A549 (cell line): Measurements from ENCODE around the gene CCL7. TPM values are rescaled to one million over a fixed set of nuclear protein-coding genes. Genes with fewer than 3 reads are reported as not detected.

Experiments
- ATAC-seq, 2 experiments: fragments of 200-7000 bp in 1 of 2; fragments of >200 bp in 1 of 2; cut with Nextera tagmentation in 1 of 2; cut with Tn5 transposase in 1 of 2; 3 replicates each; pipeline versions ENCODE4 v1.8.0 to v1.9.1; 2018 to 2020; ENCODE audit warnings: mild to moderate bottlenecking in 1 of 2, moderate library complexity in 1 of 2
- CTCF ChIA-PET: fragments of 300-600 bp; sonication (Branson Sonifier 250); formaldehyde crosslinking; extraction: SDS; loops from one replicate; lab custom pipeline; 2021; ENCODE audit warnings: antibody characterized with exemption, inconsistent platforms; lab: Yijun Ruan, JAX
- POLR2A ChIA-PET: fragments of 350-600 bp; formaldehyde crosslinking; extraction: SDS; loops from one replicate; lab custom pipeline; 2021; ENCODE audit warnings: antibody characterized with exemption, inconsistent platforms; lab: Yijun Ruan, JAX
- DNase-seq, 2 experiments: peaks; one replicate each; pipeline versions ENCODE4 v3.0.0 to v3.0.0-alpha.2; 2011 to 2016; ENCODE audit warnings: low read depth in 1 of 2, low spot score in 1 of 2
- FAIRE-seq: peaks from 2 replicates; lab custom pipeline; 2011; peaks lifted over from hg19 to GRCh38; lab: Jason Lieb, UNC
- H3K27ac ChIP-seq, 2 experiments: fragments of >200 bp; sonication (Bioruptor Twin); formaldehyde crosslinking; 3 replicates each; pipeline ENCODE4 v1.5.1; 2016 to 2017
- H3K4me1 ChIP-seq: fragments of >200 bp; sonication (Bioruptor Twin); formaldehyde crosslinking; 3 replicates; pipeline ENCODE4 v1.6.1; 2016
- H3K4me2 ChIP-seq: fragments of >200 bp; sonication (Bioruptor Twin); formaldehyde crosslinking; 3 replicates; pipeline ENCODE4 v1.6.1; 2016
- H3K4me3 ChIP-seq: fragments of >200 bp; sonication (Bioruptor Twin); formaldehyde crosslinking; 3 replicates; pipeline ENCODE4 v1.5.1; 2016
- H3K9me3 ChIP-seq: fragments of >200 bp; sonication (Bioruptor Twin); formaldehyde crosslinking; 3 replicates; pipeline ENCODE4 v1.6.1; 2016
- ATOH8 ChIP-seq: fragments of 250-450 bp; sonication (Bioruptor Pico); IDR thresholded peaks from 2 replicates; pipeline ENCODE4 v1.5.0; 2020; ENCODE audit warnings: low read depth, mild to moderate bottlenecking, moderate library complexity
- CHD4 ChIP-seq: fragments of 200-600 bp; sonication (generic); IDR thresholded peaks from 2 replicates; pipeline ENCODE4 v1.6.1; 2016; ENCODE audit warnings: antibody characterized with exemption, mild to moderate bottlenecking, borderline replicate concordance
- CTCF ChIP-seq: fragments of >200 bp; sonication (Bioruptor Twin); formaldehyde crosslinking; IDR thresholded peaks from 3 replicates; pipeline ENCODE4 v1.5.1; 2016
- E2F6 ChIP-seq: IDR thresholded peaks from 2 replicates; pipeline ENCODE4 v1.6.1; 2012; ENCODE audit warnings: low read depth, borderline replicate concordance
- EHMT2 ChIP-seq: fragments of 200-600 bp; sonication (generic); IDR thresholded peaks from 2 replicates; pipeline ENCODE4 v1.6.1; 2016; ENCODE audit warnings: antibody characterized with exemption, low read depth, mild to moderate bottlenecking, moderate library complexity
- ELK1 ChIP-seq: fragments of 150-350 bp; IDR thresholded peaks from 2 replicates; pipeline ENCODE4 v1.6.1; 2014; ENCODE audit warnings: low read depth, mild to moderate bottlenecking, low read length
- JUN ChIP-seq, 2 experiments: fragments of >200 bp; sonication (Bioruptor Twin); formaldehyde crosslinking; IDR thresholded peaks; 2 replicates in 1 of 2; 3 replicates in 1 of 2; pipeline ENCODE4 v1.6.1; 2016 to 2017
- KDM1A ChIP-seq: fragments of 200-600 bp; sonication (generic); IDR thresholded peaks from 2 replicates; pipeline ENCODE4 v1.6.1; 2016; ENCODE audit warnings: low read depth, mild to moderate bottlenecking
- MAFK ChIP-seq: fragments of 450-650 bp; IDR thresholded peaks from 2 replicates; pipeline ENCODE4 v1.6.1; 2014; ENCODE audit not compliant: partially characterized antibody
- MAZ ChIP-seq: fragments of 150-350 bp; IDR thresholded peaks from 2 replicates; pipeline ENCODE4 v1.6.1; 2014; ENCODE audit warnings: antibody characterized with exemption, low read depth, low read length, borderline replicate concordance
- MYC ChIP-seq: IDR thresholded peaks from 2 replicates; pipeline ENCODE4 v1.6.1; 2012; ENCODE audit warnings: mild to moderate bottlenecking, inconsistent platforms, low read length, improper control_type of control experiment, borderline replicate concordance
- NPAS2 ChIP-seq: fragments of 250-450 bp; sonication (Bioruptor Pico); IDR thresholded peaks from 2 replicates; pipeline ENCODE4 v1.8.0; 2022; ENCODE audit warnings: mild to moderate bottlenecking, moderate library complexity, borderline replicate concordance
- PHF8 ChIP-seq: fragments of 200-600 bp; sonication (generic); IDR thresholded peaks from 2 replicates; pipeline ENCODE4 v1.6.1; 2016; ENCODE audit warnings: low read depth, mild to moderate bottlenecking, antibody characterized with exemption, moderate library complexity, borderline replicate concordance
- POLR2AphosphoS2 ChIP-seq: conservative IDR thresholded peaks from 2 replicates; pipeline ENCODE4 v1.6.1; 2012; ENCODE audit warnings: low read length, improper control_type of control experiment, inconsistent platforms
- RAD21 ChIP-seq, 2 experiments: fragments of >200 bp in 1 of 2; sonication (Bioruptor Twin) in 1 of 2; formaldehyde crosslinking in 1 of 2; IDR thresholded peaks in 1 of 2; conservative IDR thresholded peaks in 1 of 2; 2 replicates in 1 of 2; 3 replicates in 1 of 2; pipeline ENCODE4 v1.6.1; 2012 to 2018; ENCODE audit warnings: inconsistent platforms in 1 of 2
- RCOR1 ChIP-seq: fragments of 150-350 bp; IDR thresholded peaks from 2 replicates; pipeline ENCODE4 v1.6.1; 2014; ENCODE audit warnings: antibody characterized with exemption, low read length, low read depth
- REST ChIP-seq: fragments of 200-600 bp; sonication (generic); IDR thresholded peaks from 2 replicates; pipeline ENCODE4 v1.6.1; 2016; ENCODE audit warnings: antibody characterized with exemption, mild to moderate bottlenecking, moderate library complexity
- SMC3 ChIP-seq: fragments of >200 bp; sonication (Bioruptor Twin); formaldehyde crosslinking; IDR thresholded peaks from 3 replicates; pipeline ENCODE4 v1.6.1; 2018; ENCODE audit warnings: inconsistent platforms
- USF2 ChIP-seq: fragments of 450-650 bp; IDR thresholded peaks from 2 replicates; pipeline ENCODE4 v1.6.1; 2014; ENCODE audit warnings: antibody characterized with exemption
- ZFP36 ChIP-seq: fragments of 450-650 bp; IDR thresholded peaks from 2 replicates; pipeline ENCODE4 v1.6.1; 2014; ENCODE audit warnings: borderline replicate concordance; ENCODE audit not compliant: partially characterized antibody
- WGBS: methylation state at CpG from one replicate; pipeline ENCODE4 v1.1.6; 2017; ENCODE audit errors: missing lambda C conversion rate; 5-methylcytosine and 5-hydroxymethylcytosine counted together
- polyA plus RNA-seq, 4 experiments: library from polyadenylated mRNA; depleted of rRNA in 3 of 4; stranded (reverse); fragments of >200 nt; fragmentation: RNase III in 1 of 4; extraction: RNeasy Plus Mini Kit Qiagen cat#74134 plus additional on column Dnase treatment in 1 of 4; gene quantifications; 2 replicates in 3 of 4; 3 replicates in 1 of 4; pipeline ENCODE4 v1.2.3, GENCODE V29; 2011 to 2017

Gene CCL7
- polyA plus RNA-seq, 2 of the 4 experiments (the other 2 are of a cell fraction): 0.17 TPM; not detected in 1

GRCh38 chr17:34221411-34221810 is 48.6 kb upstream of the CCL7 start:
- ChIA-PET CTCF (interaction anchor here (0.6 to 7.7 kb wide), 5 partner anchors 20 to 904 kb away, joined by 3 to 61 read pairs (median 5); partner anchors contain the start of gene CCL1), POLR2A (no interaction called here)
- TF ChIP-seq EHMT2: no peak
- TF ChIP-seq REST: no peak
- no peak for TF ChIP-seq ELK1
- no peak for TF ChIP-seq POLR2AphosphoS2
- TF ChIP-seq USF2: no peak
- TF ChIP-seq MYC: no peak
- Histone ChIP-seq H3K4me1 (no peaks in the 10 kb centered on the region), H3K4me3 (no peak overlapping the region), H3K4me2 (no peak overlapping the region), H3K27ac (no peak overlapping the region), H3K9me3 (no peaks in the 10 kb centered on the region)
- WGBS: 63% methylated on average over 4 of the region's 4 CpGs
- ATAC-seq: 0 out of 6 replicates have a peak, but pooled peaks of 1 of the 2 experiments have one; percentile 30
- no peak for FAIRE-seq
- DNase-seq: no peak

GRCh38 chr17:34222722-34223497 is 47.1 kb upstream of the CCL7 start:
- no peak for DNase-seq
- no peak overlapping the region for H3K4me2 ChIP-seq
- H3K9me3 ChIP-seq: no peaks in the 10 kb centered on the region
- H3K27ac ChIP-seq: no peak overlapping the region
- no peaks in the 10 kb centered on the region for H3K4me1 ChIP-seq
- H3K4me3 ChIP-seq: no peak overlapping the region
- POLR2A ChIA-PET: no interaction called here
- FAIRE-seq: peak; percentile 73
- TF ChIP-seq NPAS2 (CRISPR knock-in tag) (no peak), MAFK (peak; percentile 93)
- WGBS: 46% methylated on average over 3 of the region's 3 CpGs
- ATAC-seq: no peak
- CTCF ChIA-PET: interaction anchor here (1.4 to 7.7 kb wide), 6 partner anchors 12 to 138 kb away, joined by 3 to 61 read pairs (median 4); partner anchors contain the start of gene CCL1

- no peak for DNase-seq
- no peak overlapping the region for H3K27ac ChIP-seq
- TF ChIP-seq SMC3 (no peak), CHD4 (no peak), E2F6 (no peak), RAD21 (conservative IDR thresholded peaks at IDR 0.05 in 1 of 2, IDR thresholded peaks at IDR 0.05 in 1 of 2) (no peak), KDM1A (no peak), POLR2AphosphoS2 (no peak), ATOH8 (CRISPR knock-in tag) (no peak), MAZ (no peak), RCOR1 (no peak), JUN (IDR thresholded peaks at IDR 0.05) (no peak), ZFP36 (no peak), NPAS2 (CRISPR knock-in tag) (no peak), PHF8 (no peak), CTCF (no peak)
Observed at GRCh38 chr17:34225046-34225445, 45.0 kb upstream of the CCL7 start.

More at GRCh38 chr17:34225046-34225445, 45.0 kb upstream of the CCL7 start:
- no peak for ATAC-seq
- Histone ChIP-seq H3K4me3 (no peak overlapping the region), H3K4me1 (no peaks in the 10 kb centered on the region), H3K4me2 (no peak overlapping the region), H3K9me3 (peaks cover 13% of the 10 kb centered on the region)
- ChIA-PET CTCF (interaction anchor here (6.4 to 7.7 kb wide), 2 partner anchors 23 to 136 kb away, joined by 25 to 61 read pairs; partner anchors contain the start of gene CCL1), POLR2A (no interaction called here)
- WGBS: 75% methylated on average over 9 of the region's 9 CpGs
- FAIRE-seq: no peak
